HEK293 (cell line): ENCODE measurements around the gene TSPYL2.

Source experiments
- CTCF ChIA-PET: fragments of 350-600 bp; formaldehyde crosslinking; extraction: SDS; loops from one replicate; lab custom pipeline; 2021; ENCODE audit warnings: antibody characterized with exemption; lab: Yijun Ruan, JAX
- POLR2A ChIA-PET: fragments of 300-600 bp; formaldehyde crosslinking; extraction: SDS; loops from one replicate; lab custom pipeline; 2020; ENCODE audit warnings: antibody characterized with exemption, inconsistent platforms; lab: Yijun Ruan, JAX
- H3K27ac ChIP-seq: fragments of 200-500 bp; sonication (Bioruptor generic); 2 replicates; pipeline ENCODE4 v1.5.1; 2014; ENCODE audit warnings: low read depth, low read length, control low read depth, inconsistent platforms; ENCODE audit errors: extremely low read depth
- H3K36me3 ChIP-seq, 2 experiments: fragments of 200-500 bp in 1 of 2; sonication (Bioruptor generic) in 1 of 2; 1 replicate in 1 of 2; 2 replicates in 1 of 2; pipeline ENCODE4 v1.5.1; 2014 to 2017; ENCODE audit warnings: inconsistent platforms in 2 of 2, low read length in 2 of 2; ENCODE audit not compliant: control insufficient read depth in 2 of 2, insufficient read depth in 1 of 2
- H3K4me1 ChIP-seq: fragments of 200-500 bp; sonication (Bioruptor generic); 2 replicates; pipeline ENCODE4 v1.5.1; 2014; ENCODE audit warnings: mild to moderate bottlenecking, low read length, inconsistent platforms; ENCODE audit not compliant: control insufficient read depth, insufficient read depth
- H3K4me3 ChIP-seq: 2 replicates; pipeline ENCODE4 v1.5.1; 2011; ENCODE audit warnings: low read depth, mild to moderate bottlenecking, control low read depth, low read length, moderate library complexity
- H3K9me3 ChIP-seq: fragments of 200-500 bp; sonication (Bioruptor generic); 2 replicates; pipeline ENCODE4 v1.5.1; 2014; ENCODE audit warnings: low read depth, low read length, inconsistent platforms; ENCODE audit not compliant: control insufficient read depth, insufficient read depth
- BCL11A ChIP-seq: fragments of 450-650 bp; formaldehyde crosslinking; IDR thresholded peaks from 2 replicates; pipeline ENCODE4 v1.5.1; 2016; ENCODE audit warnings: low read depth, missing biosample characterization, missing genetic modification characterization
- CTCF ChIP-seq: fragments of 450-650 bp; formaldehyde crosslinking; IDR thresholded peaks from 2 replicates; pipeline ENCODE4 v1.5.1; 2016; ENCODE audit warnings: missing biosample characterization, missing genetic modification characterization
- IKZF3 ChIP-seq: fragments of 450-650 bp; IDR thresholded peaks from 2 replicates; pipeline ENCODE4 v1.5.0; 2018; ENCODE audit warnings: missing biosample characterization, mild to moderate bottlenecking, missing genetic modification characterization, moderate library complexity
- PRDM10 ChIP-seq: fragments of 450-650 bp; formaldehyde crosslinking; IDR thresholded peaks from 2 replicates; pipeline ENCODE4 v1.5.1; 2016; ENCODE audit warnings: missing biosample characterization, missing genetic modification characterization
- ZBTB7A ChIP-seq: fragments of 450-650 bp; formaldehyde crosslinking; IDR thresholded peaks from 2 replicates; pipeline ENCODE4 v1.5.1; 2016; ENCODE audit warnings: low read depth, missing biosample characterization, missing genetic modification characterization
- ZNF202 ChIP-seq: fragments of 450-650 bp; formaldehyde crosslinking; IDR thresholded peaks from 2 replicates; pipeline ENCODE4 v1.5.1; 2016; ENCODE audit warnings: missing biosample characterization, missing genetic modification characterization, borderline replicate concordance
- ZNF211 ChIP-seq: fragments of 450-650 bp; formaldehyde crosslinking; IDR thresholded peaks from 2 replicates; pipeline ENCODE4 v1.5.1; 2016; ENCODE audit warnings: low read depth, missing biosample characterization, missing genetic modification characterization
- ZNF335 ChIP-seq: fragments of 450-650 bp; formaldehyde crosslinking; conservative IDR thresholded peaks from 2 replicates; pipeline ENCODE4 v1.5.1; 2016; ENCODE audit warnings: missing biosample characterization, missing genetic modification characterization
- ZNF394 ChIP-seq: fragments of 450-650 bp; formaldehyde crosslinking; IDR thresholded peaks from 2 replicates; pipeline ENCODE4 v1.5.1; 2016; ENCODE audit warnings: missing biosample characterization, missing genetic modification characterization, mild to moderate bottlenecking, moderate library complexity, borderline replicate concordance
- ZNF416 ChIP-seq: fragments of 450-650 bp; formaldehyde crosslinking; IDR thresholded peaks from 2 replicates; pipeline ENCODE4 v1.5.1; 2016; ENCODE audit warnings: missing biosample characterization, missing genetic modification characterization
- ZNF626 ChIP-seq: fragments of 450-650 bp; sonication (Bioruptor Pico); formaldehyde crosslinking; IDR thresholded peaks from 2 replicates; pipeline ENCODE4 v1.5.1; 2018; ENCODE audit warnings: missing biosample characterization, missing genetic modification characterization, inconsistent platforms
- ZNF654 ChIP-seq: fragments of 450-650 bp; formaldehyde crosslinking; IDR thresholded peaks from 2 replicates; pipeline ENCODE4 v1.5.1; 2016; ENCODE audit warnings: low read depth, missing biosample characterization, missing genetic modification characterization
- TF ChIP-seq, protein P1 (sequence below): fragments of 450-650 bp; formaldehyde crosslinking; IDR thresholded peaks from 2 replicates; pipeline ENCODE4 v1.5.1; 2016; ENCODE audit warnings: missing biosample characterization, missing genetic modification characterization, borderline replicate concordance

The TSPYL2 gene

GRCh38 chrX:53088136-53088974 is 6.2 kb downstream of the TSPYL2 start (continued):
- TF ChIP-seq ZNF211 (no peak), ZNF626 (no peak)

DNA sequence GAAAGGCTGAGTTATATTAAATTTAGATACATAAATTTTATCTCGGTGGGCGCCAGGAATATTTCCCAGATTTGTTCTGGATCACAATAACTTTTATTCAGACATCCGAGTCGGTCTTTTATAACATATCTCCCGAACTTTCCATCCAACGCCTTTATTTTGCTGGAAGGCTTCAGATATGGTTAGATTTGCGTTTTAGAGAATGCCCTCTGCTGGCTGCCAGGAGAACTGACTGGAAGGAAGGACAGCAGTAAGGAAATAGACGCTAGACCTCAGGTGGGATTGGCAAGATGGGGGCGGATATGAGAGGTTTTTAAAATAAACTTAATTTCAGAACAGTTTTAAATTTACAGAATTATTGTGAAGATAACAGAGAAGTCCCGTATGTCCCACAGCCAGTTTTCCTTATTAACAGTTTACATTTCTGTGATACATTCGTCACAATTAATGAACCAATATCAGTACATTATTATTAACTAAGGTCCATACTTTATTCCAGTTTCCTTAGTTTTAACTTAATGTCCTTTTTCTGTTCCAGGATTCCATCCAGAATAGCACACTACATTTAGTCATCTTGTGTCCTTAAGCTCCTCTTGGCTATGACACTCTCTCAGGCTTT is 7.2 kb downstream of the TSPYL2 start:
- POLR2A ChIA-PET: no interaction called here
- Histone ChIP-seq H3K9me3 (no peaks in the 10 kb centered on the region), H3K27ac (no peak overlapping the region), H3K4me3 (no peak overlapping the region), H3K4me1 (no peaks in the 10 kb centered on the region), H3K36me3 (peaks cover 15 to 40% of the 10 kb centered on the region in 2 experiments)
- TF ChIP-seq BCL11A (tag by site-specific recombination) (no peak), ZNF335 (tag by site-specific recombination) (0 out of 2 replicates have a peak, but pooled peaks have one; percentile 27), IKZF3 (tag by site-specific recombination) (peak; percentile 51; the same call in 1 of the 2 replicates), ZNF202 (tag by site-specific recombination) (no peak), ZBTB7A (no peak), CTCF (tag by site-specific recombination) (peak; percentile 46), PRDM10 (tag by site-specific recombination) (peak; percentile 79; the same call in 1 of the 2 replicates), ZNF416 (tag by site-specific recombination) (no peak)
- TF ChIP-seq, protein P1, sequence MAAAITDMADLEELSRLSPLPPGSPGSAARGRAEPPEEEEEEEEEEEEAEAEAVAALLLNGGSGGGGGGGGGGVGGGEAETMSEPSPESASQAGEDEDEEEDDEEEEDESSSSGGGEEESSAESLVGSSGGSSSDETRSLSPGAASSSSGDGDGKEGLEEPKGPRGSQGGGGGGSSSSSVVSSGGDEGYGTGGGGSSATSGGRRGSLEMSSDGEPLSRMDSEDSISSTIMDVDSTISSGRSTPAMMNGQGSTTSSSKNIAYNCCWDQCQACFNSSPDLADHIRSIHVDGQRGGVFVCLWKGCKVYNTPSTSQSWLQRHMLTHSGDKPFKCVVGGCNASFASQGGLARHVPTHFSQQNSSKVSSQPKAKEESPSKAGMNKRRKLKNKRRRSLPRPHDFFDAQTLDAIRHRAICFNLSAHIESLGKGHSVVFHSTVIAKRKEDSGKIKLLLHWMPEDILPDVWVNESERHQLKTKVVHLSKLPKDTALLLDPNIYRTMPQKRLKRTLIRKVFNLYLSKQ (tag by site-specific recombination): no peak
- CTCF ChIA-PET: interaction anchor here (0.6 to 3.6 kb wide), 6 partner anchors 9 to 1637 kb away, joined by 3 to 18 read pairs (median 6); no protein-coding TSS in a partner anchor

DNA sequence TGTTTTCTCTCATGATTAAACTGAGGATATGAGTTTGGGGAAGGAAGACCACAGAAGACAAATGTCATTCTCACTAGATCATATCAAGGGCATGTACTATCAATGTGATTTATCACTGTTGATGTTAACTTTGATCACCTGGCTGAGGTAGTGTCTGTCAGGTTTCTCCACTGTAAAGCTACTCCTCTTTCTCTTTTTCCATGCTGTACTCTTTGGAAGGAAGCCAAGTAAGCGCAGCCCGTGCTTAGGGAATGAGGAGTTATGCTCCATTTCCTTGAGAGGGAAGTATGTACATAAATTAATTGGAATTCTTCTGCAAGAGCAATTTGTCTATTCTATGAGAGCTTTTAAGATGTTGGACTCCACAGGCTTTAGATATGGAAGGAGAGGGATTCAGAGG is 7.8 kb downstream of the TSPYL2 start:
- H3K27ac ChIP-seq: no peak overlapping the region
- no peaks in the 10 kb centered on the region for H3K4me1 ChIP-seq
- H3K4me3 ChIP-seq: no peak overlapping the region
- H3K9me3 ChIP-seq: no peaks in the 10 kb centered on the region
- ChIA-PET CTCF (interaction anchor here (0.6 to 3.6 kb wide), 6 partner anchors 10 to 1636 kb away, joined by 3 to 18 read pairs (median 6); no protein-coding TSS in a partner anchor), POLR2A (no interaction called here)
- peak; percentile 60; the same call in 1 of the 2 replicates for TF ChIP-seq ZNF394 (tag by site-specific recombination)
- TF ChIP-seq ZNF654 (tag by site-specific recombination): no peak
- H3K36me3 ChIP-seq: peaks cover 15 to 34% of the 10 kb centered on the region in 2 experiments
